Astrocyte of the hippocampus (primary cell): ENCODE measurements around the gene GABRB2.
"Not testable (repeated sequence)": the region's sequence is repeated elsewhere in the genome, so short reads cannot be mapped to it uniquely, and the experiment has no call there.

Source experiments
- DNase-seq: peaks from one replicate; pipeline ENCODE4 v3.0.0; 2011; ENCODE audit warnings: low read depth, low spot score

The GABRB2 gene

DNA sequence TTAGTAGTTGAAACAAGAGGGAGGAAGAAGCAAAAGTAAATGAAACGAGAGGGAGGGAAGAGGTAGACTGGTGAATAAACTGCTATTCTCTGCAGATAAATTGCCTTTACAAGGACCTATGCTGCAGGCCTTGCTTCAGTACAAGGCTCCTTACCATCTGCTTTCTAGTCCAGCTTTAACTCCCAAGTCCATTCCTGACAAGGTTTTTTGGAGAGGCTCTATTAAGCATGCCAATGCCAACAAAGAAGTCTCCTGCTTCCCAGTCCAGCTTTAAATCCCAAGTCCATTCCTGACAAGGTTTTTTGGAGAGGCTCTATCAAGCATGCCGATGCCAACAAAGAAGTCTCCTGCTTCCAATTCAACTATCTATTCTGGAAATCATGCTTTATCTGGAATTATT lies 244.9 kb downstream of the GABRB2 start:
- no peak for DNase-seq

DNA sequence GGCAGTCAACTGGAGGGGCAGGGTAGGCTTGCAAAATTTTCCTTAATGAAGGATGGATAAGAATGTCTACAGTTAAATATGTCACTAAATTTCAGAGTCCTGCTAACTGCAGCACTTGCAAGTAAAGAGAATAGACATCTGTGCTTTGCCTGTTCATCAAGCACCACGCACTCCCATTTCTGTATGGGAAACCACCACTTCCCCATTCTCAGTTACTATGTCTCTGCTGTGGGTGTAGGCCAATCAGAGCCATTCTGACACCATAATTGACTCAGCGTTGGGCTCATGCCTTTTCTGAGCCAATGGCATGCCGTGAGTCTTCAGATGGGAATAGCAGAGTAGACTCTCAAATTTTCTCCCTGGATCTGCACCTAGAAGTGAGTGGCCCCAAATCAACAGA lies 247.5 kb downstream of the GABRB2 start:
- DNase-seq = no peak

DNA sequence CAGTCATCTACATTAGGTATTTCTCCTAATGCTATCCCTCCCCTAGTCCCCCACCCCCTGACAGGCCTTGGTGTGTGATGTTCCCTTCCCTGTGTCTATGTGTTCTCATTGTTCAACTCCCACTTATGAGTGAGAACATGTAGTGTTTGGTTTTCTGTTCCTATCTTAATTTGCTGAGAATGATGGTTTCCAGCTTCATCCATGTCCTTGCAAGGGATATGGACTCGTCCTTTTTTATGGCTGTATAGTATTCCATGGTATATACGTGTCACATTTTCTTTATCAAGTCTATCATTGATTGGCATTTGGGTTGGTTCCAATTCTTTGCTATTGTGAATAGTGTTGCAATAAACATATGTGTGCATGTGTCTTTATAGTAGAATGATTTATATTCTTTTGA lies 249.1 kb downstream of the GABRB2 start:
- DNase-seq = not testable (repeated sequence)

DNA sequence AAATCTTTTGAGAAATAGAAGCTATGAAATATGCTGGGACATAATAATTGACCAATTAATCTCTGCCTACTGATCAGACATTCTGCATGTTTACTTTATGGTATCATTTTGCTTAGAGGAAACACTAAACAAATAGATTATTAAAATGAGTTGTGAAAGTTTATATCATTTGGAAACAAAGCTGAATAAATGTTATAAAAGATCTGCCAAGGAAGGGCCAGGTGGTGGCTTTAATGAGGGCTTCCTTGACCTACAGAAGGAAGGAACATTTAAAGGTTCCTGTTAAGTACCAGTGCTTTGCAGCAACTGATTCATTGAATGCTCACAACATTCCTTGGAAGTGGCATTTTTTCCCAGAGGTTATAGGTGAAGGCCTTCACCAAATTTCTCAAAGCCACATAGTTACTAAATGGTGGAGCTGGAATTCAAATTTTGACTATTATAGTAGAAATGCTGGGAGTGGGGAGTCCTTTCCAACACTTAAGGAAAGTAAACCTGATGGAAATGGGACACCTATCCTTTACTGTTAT lies 250.7 kb downstream of the GABRB2 start:
- no peak for DNase-seq

DNA sequence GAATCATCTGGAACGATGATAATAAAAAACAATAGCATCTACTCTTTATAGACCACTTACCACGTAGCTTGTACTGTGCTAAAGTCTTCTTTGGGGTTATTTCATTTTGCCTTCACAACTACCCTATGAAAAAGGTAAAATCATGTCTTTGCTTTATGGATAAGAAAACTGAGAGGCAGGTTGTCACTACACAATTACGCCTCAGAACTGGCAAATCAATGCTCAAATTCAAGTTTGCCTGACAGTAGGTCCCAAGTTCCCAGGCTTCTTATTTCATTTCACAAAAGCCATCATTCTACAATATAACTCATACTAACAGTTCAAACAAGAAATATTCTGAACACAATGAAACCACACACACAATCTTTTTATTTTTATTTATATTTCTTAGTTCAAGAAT lies 258.5 kb downstream of the GABRB2 start:
- no peak for DNase-seq

DNA sequence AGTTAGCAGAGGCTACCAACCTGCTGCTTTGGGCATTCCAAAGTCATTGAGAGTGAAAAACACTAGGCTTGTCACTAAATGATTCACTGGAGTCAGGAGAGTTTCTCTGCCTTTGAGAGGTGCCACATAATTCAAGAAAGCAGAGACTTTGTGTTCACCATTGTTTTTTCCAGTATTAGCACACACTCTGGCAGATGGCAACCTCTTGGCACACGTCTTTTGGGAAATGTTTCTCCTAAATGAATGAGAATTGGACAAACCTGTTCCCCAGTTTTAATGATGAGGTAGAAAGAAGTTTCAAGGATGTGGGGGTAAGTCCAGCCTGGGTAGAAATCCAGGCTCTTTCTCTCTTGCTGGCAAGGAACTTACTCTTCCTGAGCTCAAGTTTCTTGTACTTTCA lies 259.1 kb downstream of the GABRB2 start:
- no peak for DNase-seq

DNA sequence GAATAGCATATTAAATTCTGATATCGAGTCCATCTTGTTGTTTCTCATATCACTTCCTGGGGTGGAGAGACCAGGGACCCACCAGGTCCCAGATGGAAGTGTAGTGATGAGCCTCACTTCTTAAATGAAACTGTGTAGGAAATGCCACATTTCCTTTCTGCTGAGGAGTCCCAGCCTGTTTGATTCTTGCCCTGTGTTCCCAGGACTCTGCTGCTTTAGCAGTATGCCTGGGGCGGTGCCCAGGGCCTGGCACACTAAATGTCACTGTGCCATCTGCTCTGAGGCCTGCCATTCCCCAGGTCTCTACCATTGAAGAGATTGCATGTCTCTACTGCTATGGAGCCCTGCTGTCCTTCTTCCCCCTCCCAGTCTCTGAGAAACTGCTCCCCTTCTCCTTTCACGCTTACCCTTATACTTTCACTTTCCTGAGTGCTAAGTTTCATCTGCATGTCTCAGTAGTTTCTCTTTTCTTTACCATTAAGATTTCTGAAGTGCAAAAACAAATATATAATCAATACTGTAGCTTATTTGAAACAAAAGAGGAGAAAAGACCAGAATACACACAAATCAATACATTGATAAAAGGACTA lies 260.4 kb downstream of the GABRB2 start:
- no peak for DNase-seq

DNA sequence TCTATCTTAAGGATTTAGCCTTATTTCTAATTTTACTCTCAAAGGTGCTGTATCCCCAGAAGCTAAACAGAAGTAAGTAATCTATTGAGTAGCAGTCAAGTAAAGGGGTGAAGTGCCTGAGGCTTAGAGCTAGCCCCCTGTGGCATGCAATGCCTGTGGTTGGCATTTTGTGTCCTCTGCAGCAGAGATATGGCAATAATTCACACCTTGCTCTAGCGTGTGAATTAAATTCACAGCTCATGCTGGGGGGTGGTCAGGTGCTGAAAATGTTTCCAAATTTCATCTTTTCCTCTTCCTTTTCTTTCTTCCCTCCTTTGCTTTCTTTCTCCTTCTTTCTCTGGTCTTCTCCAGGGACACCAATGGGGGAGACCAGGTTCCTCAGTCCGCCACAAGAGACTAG lies 262.1 kb downstream of the GABRB2 start:
- DNase-seq = no peak

DNA sequence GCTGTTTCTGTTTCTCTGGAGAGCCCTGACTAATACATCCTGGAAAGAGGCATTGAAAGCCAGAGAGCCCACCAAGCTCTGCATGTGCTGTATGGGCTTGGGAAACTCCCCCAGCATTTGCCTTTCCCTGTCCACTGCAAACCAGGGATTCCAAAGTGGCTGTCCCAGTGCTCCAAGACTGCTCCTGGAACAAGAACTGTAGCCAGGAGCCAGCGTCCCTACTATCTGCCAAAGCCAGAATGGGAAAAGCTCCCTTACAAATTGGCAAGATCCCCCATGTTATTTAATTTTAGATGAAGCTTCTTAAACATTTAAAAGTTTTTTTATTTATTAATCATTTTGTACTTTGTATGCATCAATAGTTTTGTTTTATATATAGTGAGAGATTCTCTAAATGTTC lies 263.2 kb downstream of the GABRB2 start:
- no peak for DNase-seq

DNA sequence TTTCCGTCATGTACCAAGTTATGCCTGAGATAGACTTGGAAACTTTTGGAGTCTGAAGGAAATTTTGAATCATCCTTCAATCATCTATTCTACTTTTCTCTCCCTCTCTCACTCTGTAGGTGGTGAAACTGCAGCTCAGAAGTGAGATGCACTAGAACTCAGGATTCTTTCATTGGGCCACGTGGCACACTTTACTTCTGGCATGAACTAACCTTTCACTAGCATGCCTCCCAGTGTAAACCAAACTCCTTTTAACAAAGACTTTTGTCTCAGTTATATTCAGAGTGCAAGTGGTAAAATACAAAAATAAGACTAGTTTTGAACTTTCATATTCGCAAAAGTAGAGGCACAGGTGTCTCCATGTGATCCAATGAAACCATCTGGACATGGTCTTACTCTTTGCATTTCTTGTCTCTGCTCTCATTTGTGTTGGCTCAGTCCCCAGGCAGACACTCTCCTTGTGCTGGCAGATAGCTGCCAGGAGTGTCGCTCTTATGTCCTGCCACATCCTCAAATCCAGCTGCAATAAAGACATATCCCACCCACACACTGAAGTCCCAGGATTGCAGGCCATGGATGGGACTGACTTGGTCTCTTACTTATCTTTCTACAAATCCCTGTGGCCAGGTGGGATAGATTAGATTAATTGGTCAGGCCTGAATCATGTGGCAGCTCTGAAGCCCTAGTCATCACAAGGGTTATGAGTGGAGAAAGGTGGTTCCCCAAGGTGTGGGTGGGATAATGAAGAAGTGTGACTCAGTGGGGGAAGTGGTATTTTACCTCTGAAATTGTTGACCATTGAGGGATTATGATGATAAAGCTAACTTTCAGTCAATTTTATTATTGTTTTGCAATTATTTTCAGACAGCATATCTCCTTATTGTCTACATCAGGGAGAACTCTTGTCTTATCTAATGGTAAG lies 267.5 kb downstream of the GABRB2 start:
- no peak for DNase-seq

DNA sequence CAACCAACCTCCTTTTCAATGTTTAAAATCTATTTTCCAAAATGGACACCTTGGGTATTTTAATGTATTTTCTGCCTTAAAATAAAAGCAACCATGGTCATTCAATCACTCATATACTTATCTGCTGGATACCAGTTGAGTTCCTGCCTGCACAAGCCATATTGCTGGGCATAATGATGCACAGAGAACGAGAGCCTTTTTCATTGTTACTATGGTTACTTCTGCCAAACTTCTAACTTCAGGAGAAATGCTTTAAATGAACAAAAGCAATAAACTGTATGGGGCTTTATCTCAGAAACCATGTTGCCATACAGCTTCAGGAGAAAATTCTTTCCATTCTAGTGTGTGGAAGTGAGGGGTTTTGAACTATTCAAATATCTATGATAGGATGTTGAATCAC lies 269.5 kb downstream of the GABRB2 start:
- DNase-seq = no peak

DNA sequence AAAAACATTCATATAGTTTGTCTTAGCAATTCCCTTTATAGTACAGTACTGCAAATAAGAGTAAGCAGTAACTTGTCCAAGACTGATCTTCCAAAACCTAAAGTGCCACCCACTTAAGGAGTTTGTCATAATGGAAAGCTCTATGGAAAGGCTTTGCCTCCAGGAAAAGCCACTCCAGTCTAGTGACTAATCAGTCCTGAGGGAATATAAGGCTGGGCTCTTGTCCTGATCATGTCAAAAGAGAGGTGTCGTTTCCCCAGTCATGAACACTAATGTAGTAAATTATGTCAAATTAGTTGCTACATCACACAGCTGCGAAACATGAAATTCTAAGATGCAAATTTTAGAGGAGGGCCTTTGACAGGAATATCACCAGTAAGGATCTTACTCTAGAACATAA lies 271.6 kb downstream of the GABRB2 start:
- no peak for DNase-seq

DNA sequence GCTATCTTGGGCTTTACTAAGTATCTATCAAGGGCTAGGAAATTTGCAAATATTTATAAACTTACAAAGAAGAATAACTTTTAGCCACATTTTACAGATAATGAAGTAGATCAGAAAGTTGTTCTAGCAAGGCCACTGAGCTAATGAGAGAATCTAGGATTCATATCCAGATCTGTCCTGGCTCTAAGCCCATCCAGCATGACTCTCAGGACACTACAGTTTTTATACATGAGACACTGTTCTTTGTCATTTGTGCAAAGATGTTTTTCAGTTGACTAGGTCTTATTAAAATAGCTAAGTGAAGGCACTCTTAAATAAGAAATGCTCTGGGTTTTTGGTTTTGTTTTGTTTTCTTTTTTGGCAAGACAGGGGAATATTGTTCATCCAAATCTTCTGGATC lies 273.1 kb downstream of the GABRB2 start:
- DNase-seq = no peak

DNA sequence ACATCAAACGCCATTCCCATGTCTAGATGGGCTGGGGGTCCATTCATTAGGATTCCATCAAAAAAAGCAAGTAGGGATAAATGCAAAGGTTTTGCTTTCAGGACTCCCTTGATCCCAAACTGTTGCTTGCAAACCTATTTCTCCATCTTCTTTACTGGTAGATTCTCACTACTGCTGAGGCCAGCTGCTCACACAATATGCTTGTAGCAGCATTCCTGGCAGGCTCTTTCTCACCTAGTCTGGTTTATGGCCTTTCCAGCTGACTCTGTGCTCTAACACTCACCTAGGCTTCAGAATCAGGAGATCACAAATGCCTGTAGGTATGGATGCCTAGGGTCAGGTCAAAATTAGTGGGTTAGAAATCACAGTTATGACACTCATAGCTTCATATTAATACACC lies 274.7 kb downstream of the GABRB2 start:
- DNase-seq = no peak

DNA sequence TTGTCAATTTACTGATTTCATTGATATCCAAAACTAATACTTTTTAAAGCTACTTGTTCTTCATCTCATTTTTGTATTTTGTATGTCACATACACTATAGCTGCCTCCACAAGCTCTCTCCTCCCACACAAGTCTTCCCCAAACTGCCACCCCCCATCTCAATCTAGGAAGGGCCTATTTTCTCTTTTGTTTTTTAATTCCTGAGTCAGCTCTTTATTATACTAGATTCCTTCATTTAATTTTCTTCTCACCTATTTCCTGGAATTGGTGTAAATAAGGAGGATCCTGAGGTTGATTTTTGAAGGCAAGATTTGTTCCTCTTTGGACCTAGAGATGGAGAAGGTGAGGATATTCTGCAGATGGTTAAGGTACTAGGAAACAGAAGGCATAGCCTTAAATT lies 277.4 kb downstream of the GABRB2 start:
- DNase-seq = no peak

DNA sequence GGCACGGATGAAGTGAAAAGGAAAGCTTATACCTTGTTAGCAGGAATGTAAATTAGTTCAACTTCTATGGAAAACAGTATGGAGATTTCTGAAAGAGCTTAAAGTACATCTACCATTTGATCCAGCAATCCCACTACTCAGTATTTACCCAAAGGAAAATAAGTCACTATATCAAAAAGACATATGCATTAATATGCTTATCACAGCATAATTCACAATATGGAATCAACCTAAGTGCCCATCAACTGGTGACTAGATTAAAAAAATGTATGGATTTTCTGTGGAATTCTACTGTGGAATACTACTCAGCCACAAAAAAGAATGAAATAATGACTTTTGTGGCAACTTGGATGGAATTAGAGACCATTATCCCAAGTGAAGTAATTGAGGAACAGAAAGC lies 279.6 kb downstream of the GABRB2 start:
- no peak for DNase-seq

DNA sequence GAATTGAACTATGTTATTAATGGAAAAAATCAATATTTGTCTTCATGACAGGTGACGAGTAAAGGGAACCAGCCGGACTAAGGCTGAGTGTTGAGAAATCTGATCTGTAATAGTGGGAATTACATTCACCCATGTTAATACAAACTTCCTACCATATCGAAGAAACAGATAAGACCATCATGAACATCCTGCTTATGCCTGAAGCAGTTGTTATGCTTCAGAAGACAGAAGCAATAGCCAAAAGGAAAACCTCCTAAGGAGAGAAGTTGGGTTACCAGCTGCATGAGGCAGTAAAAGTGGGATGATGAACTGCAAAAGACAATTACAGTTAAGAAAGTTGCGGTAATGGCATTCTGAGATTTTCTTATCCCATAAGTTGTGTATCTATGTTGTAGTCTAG lies 281.5 kb downstream of the GABRB2 start:
- no peak for DNase-seq

DNA sequence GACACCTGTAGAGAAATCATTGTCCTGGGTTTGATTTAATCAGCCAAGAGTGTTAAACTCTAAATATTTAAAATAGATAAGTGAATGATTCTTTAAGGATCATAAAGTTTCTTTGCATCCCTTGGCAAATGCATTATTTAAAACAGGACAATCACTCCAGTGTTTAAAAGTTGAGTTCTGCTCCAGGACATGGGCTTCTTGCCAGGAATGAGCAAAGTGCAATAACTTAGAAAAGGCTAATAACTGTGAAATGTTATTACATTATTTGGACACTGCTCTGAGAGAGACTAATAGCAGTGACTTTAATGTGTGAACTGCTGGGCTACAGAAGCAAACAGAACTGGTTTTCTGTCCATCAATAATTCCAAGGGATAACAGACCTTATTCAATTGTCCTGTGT lies 283.3 kb downstream of the GABRB2 start:
- peak; percentile 2 for DNase-seq

DNA sequence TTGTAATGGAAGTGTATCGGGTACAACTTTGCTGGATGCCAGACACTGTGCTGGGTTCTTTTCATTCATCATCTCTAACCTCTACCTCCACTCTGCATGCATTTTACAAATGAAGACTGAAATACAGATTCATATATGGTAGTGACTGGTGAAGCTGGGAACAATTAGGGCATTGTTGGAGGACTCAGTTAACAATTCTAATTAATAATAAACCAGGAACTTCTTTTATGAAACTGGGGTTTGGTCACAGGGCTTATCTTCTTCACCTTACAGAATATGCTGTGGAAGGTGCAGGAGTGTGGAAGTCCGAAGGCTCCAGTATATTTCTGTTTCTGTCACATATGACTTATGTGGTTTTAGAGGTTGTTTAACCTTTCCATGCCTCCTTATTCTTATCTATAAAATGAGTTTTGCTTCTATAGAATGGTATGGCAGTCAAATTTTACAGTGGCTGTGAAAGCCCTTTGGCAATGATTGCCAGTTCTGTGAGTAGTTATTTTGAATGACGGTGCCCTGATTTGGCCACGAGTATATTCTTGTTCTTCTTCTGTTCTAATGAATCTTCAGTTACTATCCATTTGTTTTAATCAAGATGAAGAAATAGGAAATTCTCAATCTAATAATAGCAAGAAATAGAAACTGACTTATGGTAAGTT lies 284.7 kb downstream of the GABRB2 start:
- no peak for DNase-seq

DNA sequence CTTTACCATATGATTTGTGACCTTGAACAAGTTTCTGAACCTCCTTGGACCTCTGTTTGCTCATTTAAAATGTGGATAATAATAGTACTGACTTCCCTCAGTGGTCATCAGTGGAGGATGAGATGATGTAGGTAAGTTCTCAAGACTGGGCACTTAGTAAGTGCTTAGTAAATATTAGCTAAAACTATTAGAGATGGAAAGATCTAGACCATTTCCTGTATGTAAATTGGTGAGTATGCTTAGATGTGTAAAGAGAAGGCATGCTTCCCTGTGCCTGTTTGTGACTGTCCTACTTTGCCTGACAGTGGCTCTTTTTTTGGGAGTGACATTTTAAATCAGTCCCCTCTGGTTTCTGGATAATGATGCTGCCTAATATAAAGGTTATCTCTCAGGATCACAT lies 288.1 kb downstream of the GABRB2 start:
- DNase-seq = no peak

DNA sequence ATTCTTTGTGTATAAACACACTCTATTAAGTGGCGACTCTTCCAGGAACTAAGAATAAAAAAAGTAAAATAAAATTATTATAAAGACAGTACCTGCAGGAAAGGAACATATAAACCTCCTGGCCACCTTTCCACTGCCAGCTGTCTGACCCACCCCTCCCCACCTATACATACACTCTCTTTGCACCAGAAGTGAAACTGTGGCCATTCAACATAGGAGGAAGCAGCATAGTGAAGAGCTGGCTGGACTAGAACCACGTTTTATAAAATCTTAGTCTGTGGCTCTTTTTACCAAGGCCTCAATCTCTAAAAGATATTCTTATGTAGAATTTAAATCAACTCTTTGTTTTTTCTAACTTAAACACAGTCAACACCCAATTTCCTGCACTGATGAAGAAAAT lies 289.6 kb downstream of the GABRB2 start:
- DNase-seq = no peak

DNA sequence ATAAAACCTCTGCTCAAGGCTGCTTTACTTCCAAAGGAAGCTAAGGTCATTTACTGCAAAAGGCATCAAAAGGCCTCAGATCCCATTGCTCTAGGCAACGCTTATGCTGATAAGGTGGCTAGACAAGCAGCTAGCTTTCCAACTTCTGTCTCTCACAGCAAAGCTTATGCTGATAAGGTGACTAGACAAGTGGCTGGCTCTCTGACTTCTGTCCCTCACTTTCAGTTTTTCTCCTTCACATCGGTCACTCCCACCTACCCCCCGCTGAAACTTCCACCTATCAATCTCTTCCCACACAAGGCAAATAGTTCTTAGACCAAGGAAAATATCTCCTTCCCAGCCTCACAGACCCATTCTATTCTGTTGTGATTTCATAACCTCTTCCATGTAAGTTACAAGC lies 293.6 kb downstream of the GABRB2 start:
- not testable (repeated sequence) for DNase-seq

DNA sequence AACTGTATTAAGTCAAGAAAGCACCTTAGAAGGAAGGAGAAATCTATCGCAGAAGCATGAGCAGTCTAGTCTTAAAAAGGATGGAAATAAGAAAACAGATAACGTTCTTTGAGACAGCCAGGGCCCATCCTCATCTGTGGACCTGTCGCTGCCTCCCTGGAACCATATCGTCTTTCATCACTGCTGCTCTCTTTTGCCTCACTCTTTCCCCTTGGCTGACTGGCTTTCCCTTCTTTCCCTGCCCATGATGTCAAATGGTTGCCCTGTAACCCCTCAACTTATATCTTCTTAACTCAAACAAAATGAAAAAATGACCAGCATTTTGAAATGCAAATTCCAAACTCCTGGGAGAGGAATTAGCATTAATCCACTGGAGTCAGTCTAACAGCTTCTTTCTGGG lies 299.8 kb downstream of the GABRB2 start:
- DNase-seq = no peak
